BLaER1 (cell line): ENCODE measurements around the gene DUSP28.
"Not testable (repeated sequence)": the region's sequence is repeated elsewhere in the genome, so short reads cannot be mapped to it uniquely, and the experiment has no call there.

Experiments used
- H3K27ac ChIP-seq: shearing (Covaris generic); formaldehyde crosslinking; 2 replicates; pipeline ENCODE4 v1.8.1; 2022
- H3K27me3 ChIP-seq: shearing (Covaris generic); formaldehyde crosslinking; 2 replicates; pipeline ENCODE4 v1.8.1; 2022
- H3K36me3 ChIP-seq: shearing (Covaris generic); formaldehyde crosslinking; 2 replicates; pipeline ENCODE4 v1.8.1; 2022
- H3K4me1 ChIP-seq: shearing (Covaris generic); formaldehyde crosslinking; 2 replicates; pipeline ENCODE4 v1.8.1; 2022
- H3K4me2 ChIP-seq: shearing (Covaris generic); formaldehyde crosslinking; 2 replicates; pipeline ENCODE4 v1.8.1; 2022
- H3K4me3 ChIP-seq: shearing (Covaris generic); formaldehyde crosslinking; 2 replicates; pipeline ENCODE4 v1.8.1; 2022
- H3K9ac ChIP-seq: shearing (Covaris generic); formaldehyde crosslinking; 2 replicates; pipeline ENCODE4 v1.8.1; 2022
- H3K9me3 ChIP-seq: shearing (Covaris generic); formaldehyde crosslinking; 2 replicates; pipeline ENCODE4 v1.8.1; 2022
- H4K20me1 ChIP-seq: shearing (Covaris generic); formaldehyde crosslinking; 2 replicates; pipeline ENCODE4 v1.8.1; 2022
- Cebpa-rat ChIP-seq: shearing (Covaris generic); IDR thresholded peaks from 2 replicates; pipeline ENCODE4 v1.8.1; 2022

Gene DUSP28

DNA sequence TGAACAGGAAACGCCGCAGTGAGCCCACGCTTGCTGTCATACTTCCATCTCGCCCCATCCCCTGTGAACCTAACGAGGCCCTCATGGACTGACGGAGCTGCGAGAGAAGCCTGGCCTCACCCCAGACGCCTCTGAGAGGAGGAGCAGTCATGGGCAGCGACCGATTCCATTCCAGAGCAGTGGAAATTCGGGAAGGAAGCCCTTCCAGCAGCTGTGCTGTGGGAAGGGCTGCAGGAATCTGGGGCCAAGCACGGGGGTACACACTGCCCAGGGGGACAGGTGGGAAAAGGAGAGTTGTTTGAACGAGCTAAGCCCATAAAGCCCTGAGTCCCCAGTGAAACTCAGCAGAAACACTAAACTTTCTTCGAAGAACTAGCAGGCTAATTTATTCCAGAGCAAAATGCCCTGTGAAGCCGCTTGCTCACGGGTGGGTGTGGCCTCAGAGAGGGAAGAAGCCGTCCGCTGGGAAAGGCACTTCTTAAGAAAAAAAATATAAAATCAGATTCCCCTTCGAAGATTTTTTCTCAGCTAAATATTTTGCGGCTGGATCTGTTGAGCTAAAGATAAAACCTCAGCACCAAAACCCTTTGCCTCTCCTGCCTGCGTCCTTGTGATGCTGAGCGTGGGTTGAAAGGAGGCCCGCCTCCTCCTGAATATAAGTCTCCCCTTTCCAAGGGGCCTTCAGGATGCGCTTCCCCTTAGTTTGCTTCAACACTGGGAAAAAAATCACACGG lies 40.6 kb upstream of the DUSP28 start:
- Histone ChIP-seq H3K36me3 (peaks cover 73% of the 10 kb centered on the region), H3K4me1 (peaks cover 14% of the 10 kb centered on the region), H3K27me3 (no peaks in the 10 kb centered on the region), H4K20me1 (0 out of 2 replicates have a peak, but pooled peaks cover 2% of the 10 kb centered on the region), H3K9ac (no peak overlapping the region), H3K9me3 (peaks cover 44% of the 10 kb centered on the region), H3K27ac (no peak overlapping the region), H3K4me3 (no peak overlapping the region), H3K4me2 (no peak overlapping the region)
- TF ChIP-seq Cebpa-rat, result no peak

DNA sequence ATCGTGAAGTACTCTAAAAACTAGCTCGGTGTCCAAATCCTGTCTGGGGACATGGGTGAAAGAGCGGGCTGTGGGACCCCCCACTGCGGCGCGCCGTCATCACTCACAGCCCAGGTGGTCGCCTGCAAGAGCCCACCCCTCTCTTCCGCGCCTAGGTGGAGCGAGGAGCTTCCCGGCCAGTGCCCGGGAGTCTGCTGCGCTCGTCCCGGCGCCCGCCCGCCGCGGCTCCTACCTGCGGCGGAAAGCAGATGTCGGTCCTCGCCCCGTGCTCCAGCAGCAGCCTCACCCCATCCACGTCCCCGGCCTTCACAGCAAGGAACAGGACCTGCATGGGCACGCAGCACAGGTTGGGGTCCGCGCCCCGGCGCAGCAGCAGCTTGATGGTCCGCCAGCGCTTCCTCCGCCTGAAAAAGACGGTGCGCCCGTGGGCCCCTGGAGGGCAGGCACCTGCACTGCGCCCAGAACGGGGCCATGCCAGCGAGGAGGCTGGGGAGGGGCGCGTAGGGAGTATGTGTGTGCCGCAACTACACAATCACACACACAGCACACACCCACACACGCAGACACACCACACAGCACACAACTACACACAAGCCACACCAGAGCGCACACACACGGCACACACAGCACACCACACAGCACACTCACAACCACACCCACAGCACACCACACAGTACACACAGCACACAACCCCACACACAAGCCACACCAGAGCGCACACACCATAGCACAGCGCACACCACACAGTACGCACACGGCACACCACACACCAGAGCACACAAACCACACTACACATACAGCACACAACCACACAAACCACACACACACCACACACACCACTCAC lies 39.8 kb upstream of the DUSP28 start:
- Histone ChIP-seq H3K4me1 (peaks cover 14% of the 10 kb centered on the region; the same call in 1 of the 2 replicates), H3K27me3 (no peaks in the 10 kb centered on the region), H4K20me1 (no peaks in the 10 kb centered on the region), H3K27ac (no peak overlapping the region), H3K36me3 (peaks cover 80% of the 10 kb centered on the region), H3K9me3 (peaks cover 52% of the 10 kb centered on the region), H3K9ac (no peak overlapping the region), H3K4me2 (no peak overlapping the region), H3K4me3 (no peak overlapping the region)
- no peak for TF ChIP-seq Cebpa-rat

DNA sequence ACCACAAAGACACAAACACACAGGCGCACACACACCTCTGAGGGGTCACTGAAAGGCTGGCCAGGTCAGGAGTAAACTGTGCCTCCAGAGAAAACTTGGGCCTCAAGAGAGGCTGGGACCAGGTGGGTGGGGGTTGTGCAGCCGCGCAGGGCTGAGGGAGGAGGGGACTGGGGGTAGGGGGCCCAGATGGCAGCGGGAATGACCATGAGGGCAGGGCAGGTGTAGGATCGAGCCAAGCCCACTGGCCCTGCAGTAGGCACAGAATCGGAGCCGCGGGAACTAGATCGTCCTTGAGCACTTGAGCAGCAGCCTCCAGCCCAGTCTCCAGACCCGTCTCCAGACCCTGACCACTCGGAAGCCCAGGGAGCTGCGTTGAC lies 39.2 kb upstream of the DUSP28 start:
- Histone ChIP-seq H3K4me1 (peaks cover 20% of the 10 kb centered on the region; the same call in 1 of the 2 replicates), H3K9me3 (peaks cover 58% of the 10 kb centered on the region), H3K36me3 (peaks cover 87% of the 10 kb centered on the region), H4K20me1 (no peaks in the 10 kb centered on the region), H3K27me3 (no peaks in the 10 kb centered on the region), H3K9ac (no peak overlapping the region), H3K4me3 (no peak overlapping the region), H3K27ac (no peak overlapping the region), H3K4me2 (no peak overlapping the region)
- no peak for TF ChIP-seq Cebpa-rat

DNA sequence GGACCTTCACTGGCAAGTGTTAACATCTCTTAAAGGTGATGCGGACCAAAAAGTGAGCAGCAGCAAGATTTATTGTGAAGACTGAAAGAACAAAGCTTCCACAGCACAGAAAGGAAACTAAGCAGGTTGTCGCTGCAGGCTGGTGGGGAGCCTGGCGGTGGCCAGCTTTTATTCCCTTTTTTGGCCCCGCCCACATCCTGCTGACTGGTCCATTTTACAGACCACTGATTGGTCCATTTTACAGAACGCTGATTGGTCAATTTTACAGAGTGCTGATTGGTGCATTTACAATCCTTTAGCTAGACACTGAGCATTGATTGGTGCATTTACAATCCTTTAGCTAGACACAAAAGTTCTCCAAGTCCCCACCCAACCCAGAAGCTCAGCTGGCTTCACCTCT lies 38.3 kb upstream of the DUSP28 start:
- peaks cover 67% of the 10 kb centered on the region for H3K9me3 ChIP-seq
- not testable (repeated sequence) for H3K9ac ChIP-seq, H3K4me2 ChIP-seq, H3K4me3 ChIP-seq, H3K27me3 ChIP-seq, H3K27ac ChIP-seq, H4K20me1 ChIP-seq
- H3K4me1 ChIP-seq, result peaks cover 20% of the 10 kb centered on the region; the same call in 1 of the 2 replicates
- peaks cover 96% of the 10 kb centered on the region for H3K36me3 ChIP-seq

DNA sequence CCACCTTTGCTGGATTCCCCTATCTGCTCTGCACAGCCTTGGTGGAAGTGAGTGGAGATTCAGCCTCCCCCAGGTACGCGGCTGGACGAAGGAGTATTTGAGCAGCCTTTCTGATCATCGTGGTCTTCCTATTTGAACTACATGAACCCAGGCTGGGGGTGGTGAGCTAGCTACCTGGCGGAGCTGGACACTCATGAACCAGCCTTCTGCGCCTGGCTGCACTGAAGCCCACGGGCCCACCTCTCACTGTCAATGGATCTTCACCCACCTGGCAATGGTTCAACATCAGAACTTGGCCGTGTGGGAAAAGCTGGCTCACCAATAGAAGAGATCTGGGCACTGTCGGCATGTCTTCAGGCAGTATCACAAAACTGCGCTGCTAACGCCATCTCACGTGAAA lies 37.8 kb upstream of the DUSP28 start:
- Histone ChIP-seq H3K27me3 (no peaks in the 10 kb centered on the region), H3K36me3 (peaks cover 96% of the 10 kb centered on the region), H3K9ac (no peak overlapping the region), H3K4me1 (peaks cover 20% of the 10 kb centered on the region; the same call in 1 of the 2 replicates), H3K9me3 (peaks cover 73% of the 10 kb centered on the region), H3K27ac (no peak overlapping the region), H4K20me1 (no peaks in the 10 kb centered on the region), H3K4me2 (no peak overlapping the region), H3K4me3 (no peak overlapping the region; the same call in 1 of the 2 replicates)
- no peak for TF ChIP-seq Cebpa-rat

DNA sequence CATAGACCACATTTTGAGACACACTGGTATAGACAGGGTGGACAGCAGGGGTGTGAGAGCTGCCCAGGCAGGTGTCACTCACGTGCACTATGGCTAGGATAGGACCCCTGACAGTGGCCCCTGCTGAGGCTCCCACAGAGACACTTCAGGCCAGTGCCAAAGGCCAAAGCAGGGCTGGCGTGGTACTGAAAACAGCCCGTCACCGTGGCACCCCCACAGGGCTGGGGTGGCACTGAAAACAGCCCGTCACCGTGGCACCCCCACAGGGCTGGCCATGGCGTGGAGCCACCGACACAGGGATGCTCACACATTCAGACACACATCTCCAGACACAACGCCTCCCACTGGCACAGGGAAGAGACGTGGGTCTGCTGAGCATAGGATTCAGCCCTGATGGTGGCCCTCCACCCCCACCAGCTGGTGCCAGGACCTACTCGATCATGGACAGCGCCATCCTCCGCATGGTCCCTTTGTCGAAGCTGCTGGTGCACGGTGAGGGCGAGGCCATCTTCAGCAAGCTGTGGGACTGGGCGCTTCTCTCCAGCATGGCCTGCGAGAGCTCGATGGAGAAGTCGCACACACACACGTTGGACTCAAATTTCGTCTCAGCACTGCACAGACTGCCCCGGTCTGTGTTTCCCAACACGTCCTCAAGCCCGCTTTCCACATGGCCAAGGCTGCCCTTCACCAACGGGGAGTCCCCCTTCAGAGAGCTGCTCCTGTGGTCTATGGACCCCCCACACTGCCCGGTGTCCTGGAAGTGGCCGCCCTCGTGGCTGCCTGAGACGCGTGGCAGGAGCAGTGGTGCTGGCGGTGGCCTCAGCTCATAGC lies 36.5 kb upstream of the DUSP28 start:
- peaks cover 95% of the 10 kb centered on the region for H3K36me3 ChIP-seq

DNA sequence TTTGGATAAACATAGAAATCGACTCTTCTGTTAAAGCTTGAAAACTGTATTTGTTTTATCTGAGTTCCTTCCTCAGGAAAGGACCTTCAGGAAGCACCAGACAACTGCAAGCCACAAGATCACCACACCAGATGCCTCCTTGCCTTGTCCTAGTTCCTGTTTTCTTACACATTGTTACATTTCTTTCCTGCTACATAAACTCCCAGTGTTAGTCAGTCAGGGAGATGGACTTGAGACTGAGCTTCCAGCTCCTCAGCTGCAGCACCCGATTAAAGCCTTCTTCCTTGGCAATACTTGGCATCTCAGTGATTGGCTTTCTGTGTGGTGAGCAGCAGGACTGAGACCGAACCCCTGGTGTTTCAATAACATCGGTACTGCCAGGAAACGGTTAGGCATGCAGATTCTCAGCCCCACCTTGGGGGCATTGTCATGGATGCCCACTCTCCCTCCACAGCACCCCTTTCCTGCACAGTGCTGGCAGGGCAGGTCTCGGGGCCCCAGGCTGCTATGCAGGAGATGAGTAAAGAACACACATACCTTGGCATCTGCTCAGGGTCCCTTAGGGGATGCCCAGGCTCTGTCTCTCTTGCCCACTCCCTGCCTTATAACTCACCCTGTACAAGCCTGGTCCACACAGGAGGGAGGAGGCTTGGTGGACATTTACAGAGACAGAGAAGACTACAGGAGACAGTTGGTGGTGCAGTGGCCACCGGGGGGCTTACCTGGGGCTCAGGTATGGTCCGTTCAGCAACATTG lies 35.0 kb upstream of the DUSP28 start:
- peak overlapping the region; percentile 44 for H3K4me3 ChIP-seq
- H3K4me2 ChIP-seq, result peak overlapping the region; percentile 1; the same call in 1 of the 2 replicates
- H3K27me3 ChIP-seq, result no peaks in the 10 kb centered on the region
- no peak for TF ChIP-seq Cebpa-rat
- peaks cover 100% of the 10 kb centered on the region for H3K9me3 ChIP-seq
- no peak overlapping the region for H3K9ac ChIP-seq
- peaks cover 20% of the 10 kb centered on the region; the same call in 1 of the 2 replicates for H3K4me1 ChIP-seq
- peak overlapping the region; percentile 81 for H3K27ac ChIP-seq
- H3K36me3 ChIP-seq, result peaks cover 95% of the 10 kb centered on the region
- no peaks in the 10 kb centered on the region for H4K20me1 ChIP-seq

More for the DNA sequence above, 36.5 kb upstream of the DUSP28 start:
- peaks cover 20% of the 10 kb centered on the region; the same call in 1 of the 2 replicates for H3K4me1 ChIP-seq
- no peaks in the 10 kb centered on the region for H3K27me3 ChIP-seq
- peak overlapping the region; percentile 13; the same call in 1 of the 2 replicates for H3K4me2 ChIP-seq
- peak overlapping the region; percentile 81 for H3K27ac ChIP-seq
- H3K9ac ChIP-seq, result no peak overlapping the region
- TF ChIP-seq Cebpa-rat, result no peak
- no peaks in the 10 kb centered on the region for H4K20me1 ChIP-seq
- H3K9me3 ChIP-seq, result peaks cover 85% of the 10 kb centered on the region
- H3K4me3 ChIP-seq, result peak overlapping the region; percentile 44

DNA sequence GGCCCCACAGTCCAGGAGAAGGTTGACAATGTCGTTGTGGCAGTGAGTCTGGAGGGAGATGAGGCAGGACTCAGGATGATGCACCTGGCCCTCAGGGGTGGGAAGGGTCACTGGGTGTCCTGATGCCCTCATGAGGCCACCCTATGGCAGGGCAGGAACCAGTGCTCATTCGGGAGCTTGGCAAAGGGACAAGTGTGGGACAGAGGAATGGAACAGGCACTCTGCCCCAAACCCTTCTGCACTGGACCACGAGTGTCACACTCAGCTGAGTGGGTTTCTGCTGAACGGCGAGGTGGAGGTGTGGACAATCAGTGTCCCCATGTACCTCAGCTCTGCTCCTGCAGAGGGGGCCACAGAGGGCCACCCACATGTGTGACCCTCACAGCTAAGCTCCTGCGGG lies 34.4 kb upstream of the DUSP28 start:
- H3K9me3 ChIP-seq, result peaks cover 100% of the 10 kb centered on the region
- H3K4me2 ChIP-seq, result no peak overlapping the region
- H3K9ac ChIP-seq, result no peak overlapping the region
- no peak for TF ChIP-seq Cebpa-rat
- H3K27ac ChIP-seq, result peak overlapping the region; percentile 66; the same call in 1 of the 2 replicates
- no peaks in the 10 kb centered on the region for H3K27me3 ChIP-seq
- H3K36me3 ChIP-seq, result peaks cover 95% of the 10 kb centered on the region
- H3K4me1 ChIP-seq, result peaks cover 20% of the 10 kb centered on the region; the same call in 1 of the 2 replicates
- H3K4me3 ChIP-seq, result peak overlapping the region; percentile 44
- H4K20me1 ChIP-seq, result no peaks in the 10 kb centered on the region

DNA sequence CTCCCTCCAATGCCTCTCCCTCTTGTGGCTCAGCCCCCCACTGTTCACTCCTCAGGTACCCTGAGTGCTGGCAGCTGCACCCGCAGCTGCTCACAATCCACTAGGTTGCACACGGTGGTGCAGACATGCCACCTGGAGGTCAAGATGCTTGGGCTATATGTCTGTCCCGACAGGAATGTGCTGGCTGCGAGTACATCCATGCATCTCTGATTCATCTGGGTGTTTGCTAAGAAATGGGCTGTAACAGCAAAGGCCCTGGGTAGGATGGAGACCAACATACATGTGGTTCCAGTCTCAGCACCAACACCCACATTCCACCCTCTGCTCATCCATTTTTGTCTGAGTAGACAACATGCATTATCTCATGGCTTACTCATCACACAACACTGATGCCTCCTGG lies 33.6 kb upstream of the DUSP28 start:
- H3K4me2 ChIP-seq, result no peak overlapping the region
- H3K9me3 ChIP-seq, result peaks cover 100% of the 10 kb centered on the region
- peaks cover 20% of the 10 kb centered on the region; the same call in 1 of the 2 replicates for H3K4me1 ChIP-seq
- H3K4me3 ChIP-seq, result peak overlapping the region; percentile 44; the same call in 1 of the 2 replicates
- no peaks in the 10 kb centered on the region for H4K20me1 ChIP-seq
- H3K27ac ChIP-seq, result no peak overlapping the region
- peaks cover 97% of the 10 kb centered on the region for H3K36me3 ChIP-seq
- H3K9ac ChIP-seq, result no peak overlapping the region
- TF ChIP-seq Cebpa-rat, result no peak
- no peaks in the 10 kb centered on the region for H3K27me3 ChIP-seq
